ENCODE measurements around the gene SPECC1L.

Gene SPECC1L

GRCh38 chr22:24393012-24393559 lies 122.5 kb downstream of the SPECC1L start:
- TF ChIP-seq, protein P1, sequence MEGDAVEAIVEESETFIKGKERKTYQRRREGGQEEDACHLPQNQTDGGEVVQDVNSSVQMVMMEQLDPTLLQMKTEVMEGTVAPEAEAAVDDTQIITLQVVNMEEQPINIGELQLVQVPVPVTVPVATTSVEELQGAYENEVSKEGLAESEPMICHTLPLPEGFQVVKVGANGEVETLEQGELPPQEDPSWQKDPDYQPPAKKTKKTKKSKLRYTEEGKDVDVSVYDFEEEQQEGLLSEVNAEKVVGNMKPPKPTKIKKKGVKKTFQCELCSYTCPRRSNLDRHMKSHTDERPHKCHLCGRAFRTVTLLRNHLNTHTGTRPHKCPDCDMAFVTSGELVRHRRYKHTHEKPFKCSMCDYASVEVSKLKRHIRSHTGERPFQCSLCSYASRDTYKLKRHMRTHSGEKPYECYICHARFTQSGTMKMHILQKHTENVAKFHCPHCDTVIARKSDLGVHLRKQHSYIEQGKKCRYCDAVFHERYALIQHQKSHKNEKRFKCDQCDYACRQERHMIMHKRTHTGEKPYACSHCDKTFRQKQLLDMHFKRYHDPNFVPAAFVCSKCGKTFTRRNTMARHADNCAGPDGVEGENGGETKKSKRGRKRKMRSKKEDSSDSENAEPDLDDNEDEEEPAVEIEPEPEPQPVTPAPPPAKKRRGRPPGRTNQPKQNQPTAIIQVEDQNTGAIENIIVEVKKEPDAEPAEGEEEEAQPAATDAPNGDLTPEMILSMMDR (IDR thresholded peaks at IDR 0.05; ENCODE audit: low read depth, low read length) = no peak
- in situ Hi-C loops (cut with HindIII; ENCODE audit: low sequenced_read_pairs) = no loop called here
- no peak overlapping the region for H3K4me3 ChIP-seq (ENCODE audit: low read depth, low read length)
- DNase-seq (ENCODE audit: low read depth, low spot score) = no peak

GRCh38 chr22:24393848-24394247 lies 123.2 kb downstream of the SPECC1L start:
- no peak for DNase-seq (ENCODE audit: low read depth, low spot score)
- TF ChIP-seq, protein P1 (IDR thresholded peaks at IDR 0.05; ENCODE audit: low read depth, low read length) = no peak
- in situ Hi-C loops (cut with HindIII; ENCODE audit: low sequenced_read_pairs) = no loop called here
- no peak overlapping the region for H3K4me3 ChIP-seq (ENCODE audit: low read depth, low read length)

- in situ Hi-C loops (cut with HindIII; ENCODE audit: low sequenced_read_pairs) = no loop called here
- no peak overlapping the region for H3K4me3 ChIP-seq (ENCODE audit: low read depth, low read length)
- TF ChIP-seq, protein P1 (IDR thresholded peaks at IDR 0.05; ENCODE audit: low read depth, low read length) = no peak
- DNase-seq (ENCODE audit: low read depth, low spot score) = no peak
Observed at GRCh38 chr22:24394254-24394653, 123.6 kb downstream of the SPECC1L start.

DNA sequence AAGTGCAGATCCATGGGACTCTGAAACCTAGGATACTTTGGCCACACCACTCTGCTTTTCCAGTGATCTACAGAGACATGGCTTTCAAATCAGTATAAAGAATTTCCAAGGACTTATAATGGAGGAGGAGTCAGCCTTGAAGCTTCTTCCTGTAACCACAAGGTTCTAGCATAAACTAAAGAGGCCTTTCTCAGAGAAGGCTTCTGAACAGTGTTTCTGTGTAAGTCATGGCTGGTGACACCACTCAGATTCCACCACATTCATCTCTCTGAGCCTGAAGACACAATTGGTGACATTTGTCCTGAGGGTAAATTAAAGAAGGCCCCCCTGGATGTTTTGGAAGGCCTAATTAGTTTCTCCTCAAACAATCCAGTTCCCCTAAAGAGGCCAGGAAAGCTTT lies 127.8 kb downstream of the SPECC1L start:
- DNase-seq (ENCODE audit: low read depth, low spot score) = no peak
- H3K4me3 ChIP-seq (ENCODE audit: low read depth, low read length) = no peak overlapping the region
- in situ Hi-C loops (cut with HindIII; ENCODE audit: low sequenced_read_pairs) = no loop called here
- TF ChIP-seq, protein P1 (IDR thresholded peaks at IDR 0.05; ENCODE audit: low read depth, low read length) = no peak

- in situ Hi-C loops (cut with HindIII; ENCODE audit: low sequenced_read_pairs) = no loop called here
- TF ChIP-seq, protein P1 (IDR thresholded peaks at IDR 0.05; ENCODE audit: low read depth, low read length) = no peak
- no peak overlapping the region for H3K4me3 ChIP-seq (ENCODE audit: low read depth, low read length)
- DNase-seq (ENCODE audit: low read depth, low spot score) = no peak
Observed at GRCh38 chr22:24400034-24400725, 129.5 kb downstream of the SPECC1L start.

DNA sequence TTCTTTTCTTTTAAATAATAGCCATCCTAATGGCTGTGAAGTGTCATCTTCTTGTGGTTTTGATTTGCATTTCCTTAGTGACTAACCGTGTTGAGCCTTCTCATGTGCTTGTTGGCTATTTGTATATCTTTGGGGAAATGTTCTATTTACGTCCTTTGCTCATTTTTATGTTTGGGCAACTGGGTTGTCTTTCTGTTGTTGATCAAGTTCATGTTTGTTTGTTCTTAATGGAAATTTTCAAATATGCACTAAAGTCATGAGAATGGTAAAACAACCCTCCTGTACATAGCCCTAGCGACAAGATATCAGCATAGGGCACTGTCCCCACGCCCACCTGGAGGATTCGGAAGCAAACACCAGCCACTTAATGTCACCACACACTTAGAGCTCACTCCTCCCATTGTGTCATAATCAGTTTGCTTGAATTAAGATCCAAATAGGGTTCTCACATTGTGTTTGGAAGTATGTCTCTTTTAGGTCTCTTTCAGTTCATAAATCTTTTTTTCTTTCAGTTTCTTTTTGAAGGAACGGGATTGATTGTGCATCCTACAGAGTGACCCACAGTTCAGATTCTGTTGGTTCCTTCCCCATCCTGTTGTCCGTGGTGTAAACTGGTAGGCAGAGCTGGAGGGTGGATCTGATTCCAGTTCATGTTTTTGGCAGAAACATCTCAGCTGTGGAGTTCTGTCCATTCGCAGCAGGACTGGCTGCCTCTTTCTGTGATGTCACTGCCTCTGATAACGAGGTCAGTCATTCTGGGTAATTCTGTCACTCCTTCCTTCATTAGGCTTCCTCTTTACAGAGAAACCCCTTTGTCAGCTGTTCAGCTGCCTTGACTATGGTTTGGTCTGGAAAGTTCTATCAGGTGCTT lies 130.3 kb downstream of the SPECC1L start:
- no peak overlapping the region for H3K4me3 ChIP-seq (ENCODE audit: low read depth, low read length)
- in situ Hi-C loops (cut with HindIII; ENCODE audit: low sequenced_read_pairs) = no loop called here
- DNase-seq (ENCODE audit: low read depth, low spot score) = no peak
- TF ChIP-seq, protein P1 (IDR thresholded peaks at IDR 0.05; ENCODE audit: low read depth, low read length) = no peak

All from astrocyte of the spinal cord (primary cell).